RPMI7951 (cell line): ENCODE data around the gene TUBD1. TPM values are rescaled to one million over a fixed set of nuclear protein-coding genes. Genes with fewer than 3 reads are reported as not detected.
"Not testable (repeated sequence)": the region's sequence is repeated elsewhere in the genome, so short reads cannot be mapped to it uniquely, and the experiment has no call there.

Experiments
- DNase-seq: peaks from one replicate; pipeline ENCODE4 v3.0.0-alpha.2; 2012; ENCODE audit warnings: low read depth
- total RNA-seq: library from RNA; depleted of rRNA; stranded (reverse); fragments of >200 nt; shearing (Covaris generic); gene quantifications from 2 replicates; pipeline ENCODE4 v1.2.3, GENCODE V29; 2014

The TUBD1 gene
- total RNA-seq, 1 experiment from 2014 or later = 9.7 TPM

DNA sequence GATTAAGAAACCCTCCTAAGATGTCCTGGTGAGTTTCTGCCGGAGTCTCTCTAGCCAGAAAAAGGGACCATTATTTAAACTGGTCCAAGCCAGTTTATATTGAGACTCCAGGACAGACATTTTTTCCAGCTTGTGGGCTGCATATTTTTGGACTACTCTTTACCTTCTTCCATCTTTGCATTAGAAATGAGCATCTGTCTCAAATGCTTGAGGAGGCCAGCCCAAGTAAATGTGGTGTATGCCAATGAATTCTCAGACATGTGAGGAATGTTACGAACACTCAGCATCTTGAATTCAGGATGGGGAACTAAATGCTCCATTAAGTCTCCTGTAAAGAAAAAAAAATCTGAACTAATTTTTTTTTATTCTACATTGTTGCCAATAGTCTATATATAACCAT lies 18.4 kb downstream of the TUBD1 start:
- DNase-seq = no peak

DNA sequence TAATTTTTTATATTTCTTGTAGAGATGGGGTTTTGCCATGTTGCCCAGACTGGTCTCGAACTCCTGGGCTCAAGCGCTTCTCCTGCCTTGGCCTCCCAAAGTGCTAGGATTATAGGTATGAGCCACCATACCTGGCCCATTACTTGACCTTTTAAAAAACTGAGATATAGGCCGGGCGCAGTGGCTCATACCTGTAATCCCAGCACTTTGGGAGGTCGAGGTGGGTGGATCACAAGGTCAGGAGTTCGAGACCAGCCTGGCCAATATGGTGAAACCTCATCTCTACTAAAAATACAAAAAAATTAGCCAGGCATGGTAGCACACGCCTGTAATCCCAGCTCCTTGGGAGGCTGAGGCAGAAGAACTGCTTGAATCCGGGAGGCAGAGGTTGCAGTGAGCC lies 19.3 kb downstream of the TUBD1 start:
- DNase-seq = not testable (repeated sequence)

DNA sequence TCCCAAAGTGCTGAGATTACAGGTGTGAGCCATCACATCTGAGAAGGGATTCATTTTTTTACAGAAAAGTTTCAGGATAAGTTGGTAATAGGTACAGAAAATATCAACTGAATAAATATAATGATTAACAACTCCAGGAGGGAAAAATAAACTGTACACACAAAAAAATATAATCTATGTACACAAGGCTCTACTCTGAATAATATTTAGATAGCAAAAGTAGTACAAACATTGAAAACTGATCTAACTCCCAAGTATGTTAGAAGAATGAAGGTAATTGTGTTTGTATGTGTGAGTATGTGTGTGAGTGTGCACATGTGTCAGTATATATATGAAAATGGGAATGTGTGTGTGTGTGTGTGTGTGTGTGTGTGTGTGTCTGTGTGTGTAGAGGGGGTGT lies 20.4 kb downstream of the TUBD1 start:
- DNase-seq = no peak

DNA sequence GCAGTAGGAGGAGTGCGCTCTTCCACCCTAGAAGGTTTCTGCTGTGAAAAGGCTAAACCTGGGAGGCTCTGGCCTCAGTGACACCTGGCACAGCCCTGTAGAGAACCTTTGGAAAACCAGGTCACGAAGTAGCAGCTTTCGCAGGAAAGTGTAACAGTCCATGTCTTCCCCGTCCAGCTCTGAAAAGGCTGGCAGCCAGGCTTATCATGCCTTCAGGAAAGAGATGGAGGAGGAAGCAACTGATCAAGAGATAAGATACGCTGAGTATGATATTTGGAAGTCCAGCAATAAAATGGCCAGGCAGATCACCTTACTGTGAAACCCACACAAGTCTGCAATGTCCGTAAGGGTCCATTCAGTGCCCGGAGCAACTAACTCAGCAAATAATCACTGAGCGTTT lies 22.3 kb downstream of the TUBD1 start:
- DNase-seq = no peak

DNA sequence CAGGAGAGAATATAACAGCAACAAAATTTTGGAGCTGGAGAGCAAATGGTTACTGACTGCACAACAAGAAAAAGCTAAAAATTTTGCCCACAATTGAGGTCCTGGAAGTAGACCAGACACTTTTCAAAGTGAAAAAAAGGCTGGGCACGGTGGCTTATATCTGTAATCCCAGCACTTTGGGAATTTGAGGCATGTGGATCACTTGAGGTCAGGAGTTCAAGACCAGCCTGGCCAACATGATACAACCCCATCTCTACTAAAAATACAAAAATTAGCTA lies 22.9 kb downstream of the TUBD1 start:
- DNase-seq = no peak

DNA sequence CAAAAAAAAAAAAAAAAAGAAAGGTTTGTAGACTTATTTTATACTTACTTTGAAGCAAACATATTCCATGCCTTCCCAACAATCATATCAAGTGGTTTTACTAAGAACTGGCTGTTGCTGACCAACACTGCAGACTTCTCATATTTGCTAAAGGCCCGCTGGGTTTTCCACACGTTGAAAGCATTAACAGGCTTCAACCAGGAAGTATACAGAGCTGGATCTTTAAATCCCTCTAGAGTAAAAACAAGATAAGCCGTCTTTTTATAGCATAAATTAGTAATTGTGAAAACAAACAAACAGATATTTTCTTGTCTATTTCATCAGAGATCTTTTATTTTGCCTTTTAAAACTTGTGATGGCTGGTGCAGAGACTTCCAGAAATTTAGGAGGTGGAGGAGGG lies 29.1 kb downstream of the TUBD1 start:
- DNase-seq = no peak

DNA sequence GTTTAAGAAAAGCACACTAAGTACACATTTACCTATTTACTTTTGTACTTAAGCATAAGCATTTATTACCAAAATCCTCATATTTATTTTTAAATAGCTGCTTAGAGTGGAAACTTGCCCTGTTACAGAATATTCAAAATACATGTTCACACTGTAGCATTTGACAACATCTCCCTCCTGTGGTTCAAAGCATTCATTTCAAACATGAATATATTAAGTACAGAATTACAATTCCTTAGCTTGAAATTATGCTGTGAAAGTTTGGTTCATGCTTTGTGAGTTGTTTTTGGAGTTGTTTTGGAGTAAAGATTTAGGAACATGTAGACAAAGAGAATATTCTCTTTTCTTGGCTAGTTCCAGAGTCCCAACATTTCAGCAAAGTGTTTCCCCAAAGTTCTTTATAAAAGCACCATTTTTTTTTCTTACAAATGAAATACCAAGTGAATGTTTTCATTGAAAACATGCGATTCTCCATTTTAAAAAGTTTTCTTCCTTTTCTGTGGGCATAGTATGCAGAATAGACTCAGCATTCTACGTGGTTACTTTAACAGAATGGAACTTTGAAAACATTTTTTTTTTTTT lies 33.2 kb downstream of the TUBD1 start:
- peak; percentile 59 for DNase-seq

DNA sequence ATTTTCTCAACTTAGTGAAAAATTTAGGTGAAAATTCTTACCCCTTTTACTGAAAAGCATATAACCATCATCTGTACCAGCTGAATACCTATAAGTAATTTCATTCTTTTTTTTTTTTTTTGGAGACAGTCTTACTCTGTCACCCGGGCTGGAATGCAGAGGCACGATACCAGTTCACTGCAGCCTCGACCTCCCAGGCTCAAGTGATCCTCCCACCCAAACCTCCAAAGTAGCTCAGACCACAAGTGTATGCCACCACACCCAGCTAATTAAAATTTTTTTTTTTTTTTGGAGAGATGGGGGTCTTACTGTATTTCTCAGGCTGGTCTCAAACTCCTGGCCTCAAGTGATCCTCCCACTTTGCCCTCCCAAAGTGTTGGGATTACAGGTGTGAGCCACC lies 33.8 kb downstream of the TUBD1 start:
- no peak for DNase-seq

DNA sequence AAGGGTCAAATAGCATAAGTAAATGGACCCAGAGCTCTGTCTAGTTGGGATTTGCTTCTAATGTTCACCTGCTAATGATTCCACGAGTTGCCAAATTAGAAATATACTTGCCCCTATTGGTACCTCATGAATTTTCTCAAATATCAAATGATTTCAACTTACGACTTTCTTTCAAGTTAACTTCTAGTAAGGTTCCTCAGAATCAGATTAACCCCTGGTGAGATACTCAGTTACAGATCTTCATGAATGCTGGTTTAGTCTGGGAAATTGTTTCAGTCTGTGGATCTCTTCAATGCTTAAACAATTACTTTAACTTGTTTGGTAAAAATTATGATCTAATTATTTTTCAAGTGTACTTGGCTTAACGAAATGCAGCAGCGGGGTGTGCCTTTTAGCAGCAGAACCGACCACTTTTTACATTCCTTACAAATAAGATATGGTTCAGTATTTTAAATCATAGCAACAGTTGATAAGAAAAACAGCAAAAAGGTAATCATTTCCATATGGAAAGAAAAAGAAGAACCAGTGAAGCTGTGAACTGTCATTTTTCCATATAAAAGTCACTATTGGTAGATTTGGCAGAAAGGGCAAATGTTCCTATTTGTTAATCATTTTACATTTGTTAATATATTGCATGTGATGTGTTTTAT lies 34.5 kb downstream of the TUBD1 start:
- DNase-seq = peak; percentile 17

DNA sequence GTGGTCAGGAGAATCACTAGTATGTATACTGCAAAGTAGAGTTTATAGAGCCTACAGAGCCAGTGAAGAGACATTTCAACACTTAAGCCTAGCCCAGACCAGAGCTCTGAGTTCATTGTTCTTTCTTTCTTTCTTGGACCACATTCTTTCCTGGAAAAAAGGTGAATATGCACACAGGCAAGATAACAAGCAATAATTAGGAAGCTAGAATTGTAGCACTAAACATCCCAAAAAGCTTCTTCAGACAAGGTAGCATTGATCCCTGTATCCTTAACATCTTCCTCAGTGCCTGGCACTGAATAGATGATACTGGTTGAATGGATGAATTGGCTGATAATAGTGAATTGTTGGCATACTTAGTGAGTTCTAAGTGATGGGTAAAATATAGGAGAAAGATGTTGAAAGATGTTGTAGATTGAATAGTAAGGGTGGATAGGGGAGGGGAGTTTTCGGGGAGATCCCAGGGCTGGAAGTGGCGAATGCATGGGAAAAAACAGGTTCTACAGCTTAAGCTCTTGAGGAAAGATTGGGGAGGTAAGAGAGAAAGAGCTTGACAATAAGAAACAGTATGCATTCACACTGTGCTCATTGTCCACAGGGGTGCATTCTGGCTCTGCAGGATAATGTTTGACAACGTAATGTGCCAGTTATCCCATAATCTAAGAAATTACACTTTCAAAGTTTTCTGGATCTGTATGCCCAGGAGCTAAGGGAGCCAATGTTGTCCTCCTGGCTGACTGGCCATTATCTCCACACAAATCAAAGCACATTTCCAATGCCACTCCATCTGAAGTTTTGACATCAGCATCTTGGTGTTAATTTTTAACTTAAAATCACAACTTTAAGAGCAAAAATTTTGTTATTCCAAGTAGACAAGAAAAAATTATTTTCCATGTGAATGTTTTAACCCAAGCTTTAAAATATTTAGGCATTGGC lies 35.6 kb downstream of the TUBD1 start:
- DNase-seq = no peak

DNA sequence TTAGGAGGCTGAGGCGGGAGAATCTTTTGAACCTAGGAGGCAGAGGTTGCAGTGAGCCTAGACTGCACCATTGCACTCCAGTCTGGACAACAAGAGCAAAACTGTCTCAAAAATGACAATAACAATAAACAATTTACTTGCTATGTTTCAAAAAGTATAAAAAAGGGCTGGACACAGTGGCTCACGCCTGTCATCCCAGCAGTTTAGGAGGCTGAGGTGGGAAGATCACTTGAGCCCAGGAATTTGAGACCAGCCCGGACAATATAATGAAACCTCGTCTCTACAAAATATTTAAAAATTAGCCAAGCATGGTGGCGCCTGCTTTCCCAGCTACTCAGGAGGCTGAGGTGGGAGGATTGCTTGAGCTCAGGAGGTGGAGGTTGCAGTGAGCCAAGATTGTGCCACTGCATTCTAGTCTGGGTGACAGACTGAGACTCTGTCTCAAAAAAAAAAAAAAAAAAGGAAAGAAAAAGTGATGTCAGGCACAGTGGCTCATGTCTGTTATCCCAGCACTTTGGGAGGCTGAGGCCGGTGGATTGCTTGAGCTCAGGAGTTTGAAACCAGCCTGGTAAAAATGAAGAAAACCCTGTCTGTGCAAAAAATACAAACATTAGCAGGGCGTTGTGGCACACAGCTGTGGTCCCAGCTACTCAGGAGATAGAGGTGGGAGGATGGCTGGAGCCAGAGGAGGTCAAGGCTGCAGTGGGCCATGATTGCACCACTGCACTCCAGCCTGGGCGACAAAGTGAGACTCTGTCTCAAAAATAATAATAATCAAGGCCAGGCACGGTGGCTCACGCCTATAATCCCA lies 38.6 kb downstream of the TUBD1 start:
- not testable (repeated sequence) for DNase-seq

DNA sequence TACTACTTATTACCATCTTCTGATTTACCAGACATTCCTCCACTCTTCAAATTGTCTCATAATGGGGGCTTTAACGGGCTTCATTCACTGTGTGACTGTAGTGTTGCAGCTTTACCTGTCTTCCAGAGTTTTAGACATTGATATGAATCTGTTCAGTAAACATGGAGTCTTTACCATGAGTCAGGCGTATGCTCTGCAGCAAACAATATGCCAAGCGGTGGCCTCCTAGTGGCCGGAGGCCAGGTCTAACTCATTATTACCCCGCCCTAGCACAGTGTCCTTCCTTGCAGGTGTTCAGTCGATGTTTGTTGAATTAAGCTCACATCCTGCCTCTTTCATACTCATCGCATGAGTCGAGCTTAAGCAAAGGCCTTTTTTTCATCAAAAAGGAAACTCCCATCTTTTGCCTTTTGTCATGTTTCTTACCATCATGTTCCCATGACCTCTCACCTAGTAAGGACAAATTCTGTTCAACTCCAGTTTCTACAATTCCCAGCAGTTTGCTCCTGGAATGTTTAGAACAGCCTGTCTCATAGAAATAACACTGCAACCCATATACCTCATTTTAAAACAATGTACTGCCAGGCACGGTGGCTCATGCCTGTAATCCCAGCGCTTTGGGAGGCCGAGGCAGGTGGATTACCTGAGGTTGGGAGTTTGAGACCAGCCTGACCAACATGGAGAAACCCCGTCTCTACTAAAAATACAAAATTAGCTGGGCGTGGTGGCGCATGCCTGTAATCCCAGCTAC lies 39.4 kb downstream of the TUBD1 start:
- peak; percentile 86 for DNase-seq

DNA sequence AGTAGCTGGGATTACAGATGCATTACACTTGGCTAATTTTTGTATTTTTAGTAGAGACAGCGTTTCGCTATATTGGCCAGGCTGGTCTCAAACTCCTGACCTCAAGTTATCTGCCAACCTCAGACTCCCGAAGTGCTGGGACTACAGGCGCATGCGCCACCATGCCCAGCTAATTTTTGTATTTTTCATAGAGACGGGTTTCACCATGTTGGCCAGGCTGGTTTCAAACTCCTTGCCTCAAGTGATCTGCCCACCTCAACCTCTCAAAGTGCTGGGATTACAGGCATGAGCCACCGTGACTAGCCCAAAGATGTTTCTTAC lies 39.9 kb downstream of the TUBD1 start:
- DNase-seq = not testable (repeated sequence)

DNA sequence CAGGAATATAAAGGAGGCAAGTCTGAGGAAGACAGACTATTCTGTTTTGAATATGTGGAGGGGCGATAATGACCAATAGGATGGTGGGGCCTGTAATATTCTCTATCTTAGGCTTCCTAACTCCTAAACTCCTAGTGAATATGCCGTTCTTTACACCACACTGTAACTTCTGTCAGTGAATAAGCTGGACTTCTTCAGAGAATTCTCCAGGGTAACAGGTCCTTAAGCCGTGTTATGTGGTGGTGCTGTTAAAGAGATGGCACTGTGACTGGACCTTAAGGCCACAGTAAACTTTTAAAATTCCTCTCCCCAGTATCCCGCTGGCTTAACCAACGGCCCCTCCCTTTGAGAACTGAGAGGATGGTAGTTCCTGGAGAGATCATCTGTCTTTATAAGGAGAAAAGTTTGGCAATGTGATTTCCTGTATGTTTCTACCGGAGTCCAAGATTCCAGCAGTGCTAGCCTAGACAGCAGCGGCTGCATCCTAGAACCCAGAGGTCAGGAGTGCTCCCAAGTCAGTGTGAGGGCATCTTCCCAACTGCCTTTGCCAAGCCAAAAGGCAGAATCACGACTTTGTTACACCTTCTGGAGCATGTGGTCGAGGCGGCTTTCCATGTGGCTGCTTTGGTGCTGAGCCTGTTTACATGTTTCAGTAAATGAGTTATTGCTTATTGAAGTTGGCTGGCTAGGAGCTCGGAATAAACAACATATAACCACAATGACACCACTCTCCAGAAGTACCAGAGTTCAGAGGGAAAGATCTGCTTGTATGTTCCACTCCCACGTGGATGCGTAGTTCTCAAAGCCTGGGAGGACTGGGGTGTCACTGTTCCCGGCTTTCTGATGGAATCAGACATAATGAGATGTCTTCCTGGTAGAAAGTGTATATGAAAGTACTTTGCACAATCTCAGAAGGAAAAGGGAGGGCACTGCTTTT lies 41.0 kb downstream of the TUBD1 start:
- DNase-seq = peak; percentile 89

DNA sequence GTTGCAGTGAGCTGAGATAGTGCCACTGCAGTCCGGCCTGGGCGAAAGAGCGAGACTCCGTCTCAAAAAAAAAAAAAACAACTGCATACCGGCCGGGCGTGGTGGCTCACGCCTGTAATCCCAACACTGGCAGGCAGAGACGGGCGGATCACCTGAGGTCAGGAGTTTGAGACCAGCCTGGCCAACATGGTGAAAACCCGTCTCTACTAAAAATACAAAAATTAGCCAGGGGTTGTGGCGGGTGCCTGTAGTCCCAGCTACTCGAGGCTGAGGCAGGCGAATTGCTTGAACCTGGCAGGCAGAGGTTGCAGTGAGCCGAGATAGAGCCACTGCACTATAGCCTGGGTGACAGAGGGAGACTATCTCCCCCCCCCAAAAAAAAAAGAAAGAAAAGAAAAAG lies 42.4 kb downstream of the TUBD1 start:
- not testable (repeated sequence) for DNase-seq

DNA sequence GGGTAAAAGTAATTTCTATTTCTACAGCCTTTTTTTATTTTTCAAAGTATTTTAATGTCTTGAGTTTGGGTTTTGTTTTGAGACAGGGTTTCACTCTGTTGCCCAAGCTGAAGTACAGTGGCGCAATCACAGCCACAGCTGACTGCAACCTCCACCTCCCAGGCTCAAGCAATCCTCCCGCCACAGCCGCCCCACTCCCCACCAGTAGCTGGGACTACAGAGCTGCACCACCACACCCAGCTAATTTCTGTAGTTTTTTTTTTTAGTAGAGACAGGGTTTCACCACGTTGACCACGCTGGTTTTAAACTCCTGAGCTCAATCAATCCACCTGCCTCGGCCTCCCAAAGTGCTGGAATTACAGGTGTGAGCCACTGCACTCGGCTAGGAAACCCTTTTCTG lies 44.0 kb downstream of the TUBD1 start:
- DNase-seq = peak; percentile 38

DNA sequence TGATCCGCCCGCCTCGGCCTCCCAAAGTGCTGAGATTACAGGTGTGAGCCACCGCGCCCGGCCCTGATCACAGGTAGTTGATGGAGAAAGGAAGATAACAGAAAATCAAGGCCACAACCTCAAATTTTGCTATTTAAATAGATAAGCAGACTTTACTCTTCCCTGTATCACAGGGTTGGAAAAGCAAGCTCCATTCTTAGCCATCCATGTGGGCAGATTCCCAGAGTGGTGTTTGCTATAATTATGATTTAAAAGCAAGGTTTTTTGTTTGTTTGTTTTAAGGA lies 44.4 kb downstream of the TUBD1 start:
- DNase-seq = no peak

DNA sequence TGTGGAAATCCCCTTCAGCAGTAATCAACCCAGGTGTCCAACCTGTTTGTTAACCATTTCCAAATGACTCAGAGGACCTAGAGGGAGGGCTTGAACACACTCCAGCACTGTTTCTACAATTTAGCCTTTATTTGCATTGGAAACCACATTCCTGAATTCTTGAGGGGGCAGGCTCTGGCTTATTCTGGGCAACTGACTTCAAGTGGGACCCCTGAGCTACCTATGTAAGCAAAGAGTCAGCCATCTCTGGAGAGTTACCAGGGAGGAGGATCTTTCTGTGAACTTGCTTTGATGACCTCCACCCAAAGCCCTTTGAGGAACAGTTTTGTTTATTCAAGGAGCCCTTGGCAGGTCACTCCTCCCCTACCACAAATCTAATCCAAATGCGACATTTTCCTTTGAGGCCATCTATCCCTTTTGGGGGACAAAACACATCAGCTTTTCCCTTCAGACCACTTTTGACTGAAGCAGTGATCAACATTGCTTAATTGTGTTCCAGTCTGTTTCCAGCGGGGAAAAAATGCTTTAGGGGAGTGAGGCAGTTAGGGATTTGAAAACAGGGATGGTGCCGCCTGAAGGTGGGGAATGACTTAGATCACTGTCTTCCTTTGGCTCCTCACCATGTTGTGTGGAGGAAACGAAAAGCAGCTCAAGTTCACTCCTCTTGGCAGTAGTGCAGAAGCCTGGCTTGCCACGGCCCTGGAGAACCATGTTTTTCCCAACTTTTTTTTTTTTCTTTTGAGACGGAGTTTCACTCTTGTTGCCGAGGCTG lies 46.2 kb downstream of the TUBD1 start:
- DNase-seq = peak; percentile 85

DNA sequence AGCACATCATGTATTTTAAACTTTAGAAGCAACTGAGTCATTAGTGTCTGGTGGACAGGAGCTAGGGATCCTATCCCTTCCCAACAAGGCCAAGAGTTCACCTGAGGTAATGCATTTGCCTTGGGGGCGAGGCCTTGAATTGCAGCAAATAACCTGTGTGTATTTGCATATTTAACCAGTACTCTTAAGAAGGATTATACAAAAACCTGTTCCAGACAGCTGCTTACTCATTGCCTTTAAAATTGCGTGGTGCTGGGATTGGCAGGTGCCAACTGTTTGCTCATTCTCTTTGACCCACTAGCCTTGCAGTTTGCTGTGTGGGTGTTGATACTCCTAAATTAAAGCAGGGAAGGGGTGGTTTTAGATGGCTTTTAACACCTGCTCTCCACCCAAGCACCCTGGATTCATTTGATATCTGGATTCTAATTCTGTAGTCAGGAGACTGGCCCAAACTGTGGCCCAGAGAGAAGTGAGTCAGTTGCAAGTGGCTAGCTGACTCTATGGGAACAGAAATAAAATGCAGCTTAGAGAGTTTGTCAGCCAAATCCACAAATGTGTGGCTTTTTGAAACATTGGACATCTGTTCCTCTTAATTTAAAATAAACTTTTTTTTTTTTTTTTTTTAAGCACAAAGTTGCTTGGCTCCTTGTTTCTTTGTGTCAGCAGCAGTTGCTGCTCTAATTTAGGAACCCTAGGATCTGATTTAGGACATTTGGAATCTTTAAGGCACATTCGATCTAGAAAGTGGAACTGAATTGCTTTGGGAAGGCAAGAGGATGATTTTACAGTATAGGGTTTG lies 46.9 kb downstream of the TUBD1 start:
- DNase-seq = peak; percentile 85
